ENCODE data around the gene BSN. TPM values are rescaled to one million over a fixed set of nuclear protein-coding genes. Genes with fewer than 3 reads are reported as not detected.

BSN gene
- polyA plus RNA-seq, 4 donors = under 0.01 to 0.69 (median 0.64) TPM; not detected in 1

- Histone ChIP-seq H3K4me1 (ENCODE audit: control insufficient read depth in 3 of 3, insufficient read depth in 2 of 3, low read depth in 1 of 3, low read length in 2 of 3) (peaks cover 0 to 4% (median 0%) of the 10 kb centered on the region in 3 donors), H3K27ac (ENCODE audit: low read depth in 1 of 3, low read length in 2 of 3) (no peak overlapping the region), H3K4me3 (ENCODE audit: low read depth in 1 of 3, low read length in 3 of 3) (no peak overlapping the region), H3K9me3 (ENCODE audit: control insufficient read depth in 2 of 2, insufficient read depth in 1 of 2, low read depth in 1 of 2, low read length in 1 of 2) (no peaks in the 10 kb centered on the region), H3K36me3 (ENCODE audit: control insufficient read depth in 3 of 3, insufficient read depth in 2 of 3, low read depth in 1 of 3, low read length in 3 of 3) (peaks cover 0 to 83% (median 6%) of the 10 kb centered on the region in 3 donors), H3K27me3 (ENCODE audit: control insufficient read depth in 3 of 3, insufficient read depth in 3 of 3, low read length in 3 of 3) (no peaks in the 10 kb centered on the region)
- 91 to 97% (median 96%) methylated on average over 8 of the region's 8 CpGs for WGBS, 3 donors
- no peak for FAIRE-seq
- DNase-seq = no peak
Observed at GRCh38 chr3:49709852-49710251, 155.6 kb downstream of the BSN start.

- no peak for FAIRE-seq
Observed at GRCh38 chr3:49711489-49711888, 157.2 kb downstream of the BSN start.

DNA sequence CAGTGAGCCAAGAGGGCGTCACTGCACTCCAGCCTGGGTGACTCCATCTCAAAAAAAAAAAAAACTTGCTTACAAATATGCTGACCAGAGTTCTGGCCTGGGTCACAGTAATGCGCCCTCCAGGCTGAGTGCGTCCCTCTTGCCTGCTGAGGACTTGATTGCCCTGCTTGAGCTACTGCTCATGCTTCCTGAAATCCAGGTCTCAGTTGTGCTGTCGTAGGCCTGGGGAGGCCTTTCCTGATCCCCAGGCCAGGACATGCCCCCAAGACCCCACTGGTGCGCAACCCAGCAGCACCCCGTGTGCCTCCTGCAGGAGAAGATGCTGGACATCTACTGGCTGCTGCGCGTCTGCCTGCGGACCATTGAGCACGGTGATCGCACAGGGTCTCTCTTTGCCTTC lies 157.9 kb downstream of the BSN start:
- 91 to 96% (median 94%) methylated on average over 11 of the region's 11 CpGs for WGBS, 3 donors
- Histone ChIP-seq H3K4me1 (ENCODE audit: control insufficient read depth in 3 of 3, insufficient read depth in 2 of 3, low read depth in 1 of 3, low read length in 2 of 3) (peaks cover 0 to 4% (median 0%) of the 10 kb centered on the region in 3 donors), H3K27ac (ENCODE audit: low read depth in 1 of 3, low read length in 2 of 3) (no peak overlapping the region), H3K36me3 (ENCODE audit: control insufficient read depth in 3 of 3, insufficient read depth in 2 of 3, low read depth in 1 of 3, low read length in 3 of 3) (peaks cover 0 to 83% (median 5%) of the 10 kb centered on the region in 3 donors), H3K9me3 (ENCODE audit: control insufficient read depth in 2 of 2, insufficient read depth in 1 of 2, low read depth in 1 of 2, low read length in 1 of 2) (no peaks in the 10 kb centered on the region), H3K27me3 (ENCODE audit: control insufficient read depth in 3 of 3, insufficient read depth in 3 of 3, low read length in 3 of 3) (no peaks in the 10 kb centered on the region), H3K4me3 (ENCODE audit: low read depth in 1 of 3, low read length in 3 of 3) (no peak overlapping the region)
- DNase-seq (no peak), FAIRE-seq (no peak)

More at GRCh38 chr3:49711489-49711888, 157.2 kb downstream of the BSN start:
- Histone ChIP-seq H3K27ac (ENCODE audit: low read depth in 1 of 3, low read length in 2 of 3) (no peak overlapping the region), H3K27me3 (ENCODE audit: control insufficient read depth in 3 of 3, insufficient read depth in 3 of 3, low read length in 3 of 3) (no peaks in the 10 kb centered on the region), H3K4me1 (ENCODE audit: control insufficient read depth in 3 of 3, insufficient read depth in 2 of 3, low read depth in 1 of 3, low read length in 2 of 3) (peaks cover 0 to 4% (median 0%) of the 10 kb centered on the region in 3 donors), H3K4me3 (ENCODE audit: low read depth in 1 of 3, low read length in 3 of 3) (no peak overlapping the region), H3K36me3 (ENCODE audit: control insufficient read depth in 3 of 3, insufficient read depth in 2 of 3, low read depth in 1 of 3, low read length in 3 of 3) (peaks cover 0 to 83% (median 5%) of the 10 kb centered on the region in 3 donors), H3K9me3 (ENCODE audit: control insufficient read depth in 2 of 2, insufficient read depth in 1 of 2, low read depth in 1 of 2, low read length in 1 of 2) (no peaks in the 10 kb centered on the region)
- no peak for DNase-seq
- 72 to 90% (median 84%) methylated on average over 5 of the region's 5 CpGs for WGBS, 3 donors

DNA sequence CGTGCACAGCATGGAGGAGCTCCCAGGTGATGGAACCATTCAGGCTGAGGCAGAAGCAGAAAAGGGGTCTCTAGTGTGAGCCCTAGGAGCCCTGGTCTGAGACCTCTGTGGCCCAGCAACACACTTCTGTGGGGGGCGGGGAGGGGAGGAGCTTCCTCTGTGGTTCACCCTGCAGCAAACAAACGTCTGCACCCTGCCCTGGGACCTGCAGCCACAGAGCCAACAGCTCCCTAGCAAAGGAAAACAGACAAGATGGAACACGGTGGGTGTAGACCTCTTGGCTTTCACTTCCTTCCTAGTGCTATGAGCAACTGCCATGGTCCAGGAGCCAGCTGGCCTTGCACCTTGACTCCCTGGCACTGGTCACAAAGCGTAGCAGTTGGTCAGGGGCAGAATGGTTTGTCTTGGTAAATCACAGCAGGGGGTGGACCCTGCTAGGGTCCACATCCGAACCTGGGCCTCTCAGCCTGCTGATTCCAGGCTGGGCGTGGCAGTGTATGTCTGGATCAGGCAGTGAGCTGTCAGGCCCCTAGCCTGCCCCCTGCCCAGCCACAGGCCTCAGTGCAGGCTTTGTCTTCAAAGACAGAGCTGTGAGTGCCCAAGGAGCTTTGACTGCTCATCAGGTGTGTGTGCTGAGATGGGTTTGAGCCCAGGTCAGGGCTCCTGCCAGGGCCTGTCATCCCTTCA lies 158.5 kb downstream of the BSN start:
- FAIRE-seq (no peak), DNase-seq (no peak)
- peaks cover 0 to 83% (median 5%) of the 10 kb centered on the region in 3 donors for H3K36me3 ChIP-seq (ENCODE audit: control insufficient read depth in 3 of 3, insufficient read depth in 2 of 3, low read depth in 1 of 3, low read length in 3 of 3)
- no peaks in the 10 kb centered on the region for H3K9me3 ChIP-seq (ENCODE audit: control insufficient read depth in 2 of 2, insufficient read depth in 1 of 2, low read depth in 1 of 2, low read length in 1 of 2)
- H3K27me3 ChIP-seq (ENCODE audit: control insufficient read depth in 3 of 3, insufficient read depth in 3 of 3, low read length in 3 of 3) = no peaks in the 10 kb centered on the region
- H3K4me1 ChIP-seq (ENCODE audit: control insufficient read depth in 3 of 3, insufficient read depth in 2 of 3, low read depth in 1 of 3, low read length in 2 of 3) = peaks cover 0 to 4% (median 0%) of the 10 kb centered on the region in 3 donors
- H3K27ac ChIP-seq (ENCODE audit: low read depth in 1 of 3, low read length in 2 of 3) = no peak overlapping the region
- 62 to 67% (median 67%) methylated on average over 7 of the region's 7 CpGs for WGBS, 3 donors
- no peak overlapping the region for H3K4me3 ChIP-seq (ENCODE audit: low read depth in 1 of 3, low read length in 3 of 3)

- FAIRE-seq (no peak), DNase-seq (no peak)
- Histone ChIP-seq H3K4me3 (ENCODE audit: low read depth in 1 of 3, low read length in 3 of 3) (no peak overlapping the region), H3K4me1 (ENCODE audit: control insufficient read depth in 3 of 3, insufficient read depth in 2 of 3, low read depth in 1 of 3, low read length in 2 of 3) (peaks cover 0 to 9% (median 0%) of the 10 kb centered on the region in 3 donors), H3K36me3 (ENCODE audit: control insufficient read depth in 3 of 3, insufficient read depth in 2 of 3, low read depth in 1 of 3, low read length in 3 of 3) (peaks cover 0 to 84% (median 0%) of the 10 kb centered on the region in 3 donors), H3K9me3 (ENCODE audit: control insufficient read depth in 2 of 2, insufficient read depth in 1 of 2, low read depth in 1 of 2, low read length in 1 of 2) (no peaks in the 10 kb centered on the region), H3K27me3 (ENCODE audit: control insufficient read depth in 3 of 3, insufficient read depth in 3 of 3, low read length in 3 of 3) (no peaks in the 10 kb centered on the region), H3K27ac (ENCODE audit: low read depth in 1 of 3, low read length in 2 of 3) (no peak overlapping the region)
- 92 to 98% (median 94%) methylated on average over 25 of the region's 25 CpGs for WGBS, 3 donors
Observed at GRCh38 chr3:49713336-49714105, 159.2 kb downstream of the BSN start.

- Histone ChIP-seq H3K36me3 (ENCODE audit: control insufficient read depth in 3 of 3, insufficient read depth in 2 of 3, low read depth in 1 of 3, low read length in 3 of 3) (peaks cover 0 to 80% (median 0%) of the 10 kb centered on the region in 3 donors), H3K4me3 (ENCODE audit: low read depth in 1 of 3, low read length in 3 of 3) (no peak overlapping the region), H3K27ac (ENCODE audit: low read depth in 1 of 3, low read length in 2 of 3) (no peak overlapping the region), H3K9me3 (ENCODE audit: control insufficient read depth in 2 of 2, insufficient read depth in 1 of 2, low read depth in 1 of 2, low read length in 1 of 2) (no peaks in the 10 kb centered on the region), H3K27me3 (ENCODE audit: control insufficient read depth in 3 of 3, insufficient read depth in 3 of 3, low read length in 3 of 3) (no peaks in the 10 kb centered on the region), H3K4me1 (ENCODE audit: control insufficient read depth in 3 of 3, insufficient read depth in 2 of 3, low read depth in 1 of 3, low read length in 2 of 3) (peaks cover 0 to 18% (median 0%) of the 10 kb centered on the region in 3 donors)
- WGBS, 3 donors = 91 to 93% (median 93%) methylated on average over 13 of the region's 13 CpGs
- DNase-seq = no peak
- FAIRE-seq = no peak
Observed at GRCh38 chr3:49714728-49715550, 160.7 kb downstream of the BSN start.

- Histone ChIP-seq H3K4me3 (ENCODE audit: low read depth in 1 of 3, low read length in 3 of 3) (no peak overlapping the region), H3K9me3 (ENCODE audit: control insufficient read depth in 2 of 2, insufficient read depth in 1 of 2, low read depth in 1 of 2, low read length in 1 of 2) (no peaks in the 10 kb centered on the region), H3K27ac (ENCODE audit: low read depth in 1 of 3, low read length in 2 of 3) (no peak overlapping the region), H3K4me1 (ENCODE audit: control insufficient read depth in 3 of 3, insufficient read depth in 2 of 3, low read depth in 1 of 3, low read length in 2 of 3) (peaks cover 0 to 18% (median 0%) of the 10 kb centered on the region in 3 donors), H3K36me3 (ENCODE audit: control insufficient read depth in 3 of 3, insufficient read depth in 2 of 3, low read depth in 1 of 3, low read length in 3 of 3) (peaks cover 0 to 83% (median 0%) of the 10 kb centered on the region in 3 donors), H3K27me3 (ENCODE audit: control insufficient read depth in 3 of 3, insufficient read depth in 3 of 3, low read length in 3 of 3) (no peaks in the 10 kb centered on the region)
- DNase-seq (no peak), FAIRE-seq (no peak)
- 91 to 92% (median 91%) methylated on average over 13 of the region's 13 CpGs for WGBS, 3 donors
Observed at GRCh38 chr3:49715611-49716121, 161.4 kb downstream of the BSN start.

DNA sequence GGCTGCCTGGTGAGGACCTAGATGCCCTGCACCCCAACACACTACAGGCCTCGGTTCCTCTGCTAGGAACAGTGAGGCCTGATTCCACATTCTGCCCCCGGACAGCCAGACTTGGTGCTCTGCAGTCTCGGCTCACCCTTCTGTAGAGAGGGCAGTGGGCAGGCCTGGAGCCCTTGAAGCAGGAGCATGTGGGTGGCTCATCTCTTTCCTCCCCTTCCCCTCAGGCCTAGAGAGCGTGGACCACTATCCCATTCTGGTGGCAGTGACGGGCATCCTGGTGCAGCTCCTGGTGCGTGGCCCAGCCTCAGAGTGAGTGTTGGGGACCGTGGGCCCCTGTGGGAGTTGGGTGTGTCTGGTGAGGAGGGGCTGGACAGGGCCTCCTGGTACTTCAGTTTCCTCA lies 161.9 kb downstream of the BSN start:
- Histone ChIP-seq H3K4me3 (ENCODE audit: low read depth in 1 of 3, low read length in 3 of 3) (no peak overlapping the region), H3K9me3 (ENCODE audit: control insufficient read depth in 2 of 2, insufficient read depth in 1 of 2, low read depth in 1 of 2, low read length in 1 of 2) (no peaks in the 10 kb centered on the region), H3K27me3 (ENCODE audit: control insufficient read depth in 3 of 3, insufficient read depth in 3 of 3, low read length in 3 of 3) (no peaks in the 10 kb centered on the region), H3K36me3 (ENCODE audit: control insufficient read depth in 3 of 3, insufficient read depth in 2 of 3, low read depth in 1 of 3, low read length in 3 of 3) (peaks cover 0 to 84% (median 0%) of the 10 kb centered on the region in 3 donors), H3K27ac (ENCODE audit: low read depth in 1 of 3, low read length in 2 of 3) (no peak overlapping the region), H3K4me1 (ENCODE audit: control insufficient read depth in 3 of 3, insufficient read depth in 2 of 3, low read depth in 1 of 3, low read length in 2 of 3) (peaks cover 0 to 18% (median 0%) of the 10 kb centered on the region in 3 donors)
- no peak for DNase-seq
- no peak for FAIRE-seq
- WGBS, 3 donors = 92 to 95% (median 93%) methylated on average over 4 to 7 of the region's 7 CpGs
